D721Med (cell line): ENCODE results near the gene VILL.
A peak's percentile ranks its signal among the peaks of the same experiment; 100 is the strongest.

Experiments
- DNase-seq: peaks from one replicate; pipeline ENCODE4 v3.0.0; 2011; ENCODE audit warnings: low spot score; ENCODE audit not compliant: insufficient read length
- FAIRE-seq: peaks from 2 replicates; lab custom pipeline; 2011; peaks lifted over from hg19 to GRCh38; lab: Jason Lieb, UNC
- TF ChIP-seq, protein P1 (sequence below): IDR thresholded peaks from 2 replicates; pipeline ENCODE4 v1.5.1; 2012; ENCODE audit warnings: mild to moderate bottlenecking, control low read depth; ENCODE audit not compliant: insufficient read depth; ENCODE audit errors: missing control alignments

Gene VILL

DNA sequence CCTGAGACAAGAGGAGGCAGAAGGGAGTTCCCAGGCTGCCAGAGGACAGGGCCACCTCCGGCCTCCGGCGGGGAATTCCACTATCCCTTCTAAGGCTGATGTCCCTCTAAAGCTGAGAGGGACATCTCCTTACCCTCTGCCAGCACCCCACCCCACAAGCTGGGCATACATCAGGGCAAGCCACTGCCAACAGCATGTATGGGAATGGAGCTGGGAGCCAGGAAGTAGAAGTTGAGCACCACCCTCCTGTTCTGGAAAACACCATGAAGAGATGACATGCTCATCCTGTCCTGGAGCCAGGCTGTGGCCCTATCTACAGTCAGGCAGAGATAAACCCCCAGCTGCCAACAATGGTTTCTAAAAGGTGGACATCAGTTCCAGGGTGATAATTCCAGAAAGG is 31.7 kb downstream of the VILL start:
- DNase-seq (no peak), FAIRE-seq (no peak)
- TF ChIP-seq, protein P1, sequence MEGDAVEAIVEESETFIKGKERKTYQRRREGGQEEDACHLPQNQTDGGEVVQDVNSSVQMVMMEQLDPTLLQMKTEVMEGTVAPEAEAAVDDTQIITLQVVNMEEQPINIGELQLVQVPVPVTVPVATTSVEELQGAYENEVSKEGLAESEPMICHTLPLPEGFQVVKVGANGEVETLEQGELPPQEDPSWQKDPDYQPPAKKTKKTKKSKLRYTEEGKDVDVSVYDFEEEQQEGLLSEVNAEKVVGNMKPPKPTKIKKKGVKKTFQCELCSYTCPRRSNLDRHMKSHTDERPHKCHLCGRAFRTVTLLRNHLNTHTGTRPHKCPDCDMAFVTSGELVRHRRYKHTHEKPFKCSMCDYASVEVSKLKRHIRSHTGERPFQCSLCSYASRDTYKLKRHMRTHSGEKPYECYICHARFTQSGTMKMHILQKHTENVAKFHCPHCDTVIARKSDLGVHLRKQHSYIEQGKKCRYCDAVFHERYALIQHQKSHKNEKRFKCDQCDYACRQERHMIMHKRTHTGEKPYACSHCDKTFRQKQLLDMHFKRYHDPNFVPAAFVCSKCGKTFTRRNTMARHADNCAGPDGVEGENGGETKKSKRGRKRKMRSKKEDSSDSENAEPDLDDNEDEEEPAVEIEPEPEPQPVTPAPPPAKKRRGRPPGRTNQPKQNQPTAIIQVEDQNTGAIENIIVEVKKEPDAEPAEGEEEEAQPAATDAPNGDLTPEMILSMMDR = no peak

GRCh38 chr3:38022896-38023709 is 32.5 kb downstream of the VILL start:
- DNase-seq = no peak
- TF ChIP-seq, protein P1 = no peak
- no peak for FAIRE-seq

DNA sequence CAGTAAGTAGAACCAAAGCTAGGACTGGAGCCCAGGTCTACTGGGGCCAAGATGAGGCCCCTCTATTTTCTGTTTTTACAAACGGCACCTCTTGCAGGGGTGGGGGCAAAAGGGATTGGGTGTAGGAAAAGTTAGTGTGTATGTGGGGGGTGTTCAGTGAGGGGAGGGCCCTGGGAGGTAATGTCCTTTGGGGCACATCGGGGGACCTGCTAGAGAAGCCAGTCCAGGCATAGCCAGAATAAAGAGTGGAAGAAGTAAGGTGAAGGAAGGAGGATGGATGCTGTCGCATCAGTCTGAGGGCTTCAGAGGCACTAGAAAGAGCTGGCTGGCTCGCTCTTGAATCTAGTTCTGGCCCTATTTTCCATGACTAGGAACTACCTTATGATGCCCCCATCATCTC is 36.3 kb downstream of the VILL start:
- TF ChIP-seq, protein P1 = no peak
- no peak for FAIRE-seq

DNA sequence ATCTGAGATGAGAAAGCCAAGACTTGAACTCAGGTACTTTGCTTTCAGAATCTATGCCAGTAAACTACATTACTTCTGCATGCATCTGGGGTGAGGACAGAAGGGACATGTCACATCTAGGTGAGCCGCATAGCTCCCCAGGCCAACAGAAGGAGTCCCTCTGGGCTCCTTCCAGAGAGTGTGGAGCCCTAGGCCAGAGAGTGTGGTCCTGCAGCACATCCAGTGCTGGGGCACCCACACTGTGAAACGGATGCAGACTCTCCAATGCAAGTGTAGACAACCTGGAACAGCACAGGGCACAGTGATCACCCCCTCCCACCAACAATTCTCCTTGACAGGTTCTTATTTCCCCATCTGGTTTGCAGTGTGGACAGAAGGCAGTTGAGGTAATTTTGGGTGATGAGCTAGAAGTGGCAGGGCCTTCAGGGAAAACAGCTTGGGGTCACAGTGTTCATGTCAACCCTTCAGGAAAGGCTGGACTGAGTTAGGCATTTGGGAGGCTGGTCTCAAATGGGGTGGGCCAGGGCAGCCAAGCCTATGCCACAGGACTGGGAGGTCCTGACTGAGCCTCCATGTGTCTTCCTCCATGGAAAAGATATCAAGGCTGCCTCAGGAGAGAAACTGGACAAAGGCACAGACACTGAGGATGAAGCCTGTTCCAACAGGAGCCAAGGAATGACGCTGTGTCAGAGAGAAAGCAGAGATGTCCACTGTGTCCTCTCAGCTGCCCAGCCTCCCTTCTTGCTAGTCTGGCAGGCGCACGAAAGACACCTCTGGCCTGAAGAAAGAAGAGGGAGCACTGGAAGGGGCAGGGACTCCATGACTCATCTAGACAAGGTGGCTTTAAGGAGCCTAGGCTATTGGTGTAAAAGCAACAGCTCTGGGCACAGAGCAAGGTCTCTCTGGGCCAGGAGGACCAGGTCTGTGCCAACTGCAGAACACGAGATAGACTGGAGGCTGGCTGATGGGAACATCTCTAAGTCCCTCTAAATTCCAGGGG is 37.2 kb downstream of the VILL start:
- DNase-seq = no peak
- no peak for FAIRE-seq
- TF ChIP-seq, protein P1 = no peak

More for the DNA sequence above, 36.3 kb downstream of the VILL start:
- DNase-seq = no peak

- no peak for FAIRE-seq
- TF ChIP-seq, protein P1 = no peak
Observed at GRCh38 chr3:38028621-38029361, 38.2 kb downstream of the VILL start.

DNA sequence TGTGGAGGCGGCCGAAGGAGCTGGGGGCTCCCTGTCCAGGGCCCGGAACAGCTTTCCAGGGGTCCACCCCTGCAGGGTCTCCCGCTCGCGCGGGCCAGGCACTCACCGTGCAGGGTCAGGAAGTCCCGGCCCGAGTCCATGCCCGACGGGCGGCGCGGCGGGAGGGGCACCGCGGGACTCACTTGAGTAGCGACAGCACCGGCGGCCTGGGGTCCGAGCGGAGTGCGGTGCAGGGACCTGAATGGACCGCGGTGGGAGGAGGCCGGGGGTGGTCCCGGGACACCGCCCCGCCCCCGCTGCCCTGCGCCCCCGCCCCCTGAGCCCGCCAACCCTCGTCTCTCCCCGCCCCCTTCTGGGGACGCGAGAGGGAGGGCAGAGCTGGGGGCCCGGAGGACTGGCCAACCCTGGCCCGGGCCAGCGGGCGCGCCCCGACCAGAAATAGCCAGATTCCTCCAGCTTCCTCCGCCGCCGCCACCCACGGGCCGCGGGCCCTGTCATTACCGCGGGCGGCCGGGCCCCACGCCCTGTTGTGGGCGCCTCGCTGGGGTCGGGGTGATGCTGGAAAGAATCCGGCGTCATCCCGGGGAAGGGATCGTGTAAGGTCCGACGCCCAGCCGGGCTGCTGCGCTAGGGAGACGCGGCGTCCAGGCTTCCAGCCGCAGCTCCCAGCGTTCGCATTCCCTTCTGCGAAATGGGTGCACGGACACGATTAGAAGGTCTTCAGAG is 39.0 kb downstream of the VILL start, which contains the start of gene PLCD1:
PLCD1 (minus strand) TSS at position 243 of the 726 bp plus-strand sequence; CDS start at position 140, 103 bp downstream.
- TF ChIP-seq, protein P1 = no peak
- DNase-seq (peak; percentile 52), FAIRE-seq (no peak)

More at GRCh38 chr3:38028621-38029361, 38.2 kb downstream of the VILL start:
- no peak for DNase-seq
